Heart left ventricle (tissue), 13 donors: ENCODE measurements around the gene POLR2J.
"Not testable (repeated sequence)": the region's sequence is repeated elsewhere in the genome, so short reads cannot be mapped to it uniquely, and the experiment has no call there.

Experiments
- POLR2A ChIP-seq, 2 donors: fragments of 450-650 bp; IDR thresholded peaks; one replicate each; pipeline ENCODE4 v1.6.1; 2017; ENCODE audit warnings: antibody characterized with exemption in 2 of 2, mild to moderate bottlenecking in 2 of 2, moderate library complexity in 2 of 2
- TF ChIP-seq, protein P1 (sequence below), 12 donors: fragments of 200-600 bp; sonication (generic) in 4 of 12; IDR thresholded peaks; one replicate each; pipeline versions ENCODE4 v1.5.0 to v1.8.0; 2018 to 2022; ENCODE audit warnings: antibody characterized with exemption in 12 of 12, mild to moderate bottlenecking in 5 of 12
- donor health status: ischemic (EF 13 %, LVEDD 7.1; RV severe dilation, severe dysfunction).
- donor health status: DM: no; HTN: yes; CAD: no.
- donor health status: DM: no; HTN: no; CAD: no.
- donor health status: ischemic (EF 25% LVEDD 6.9; RV normal size, moderate dysfunction).
- donor health status: ischemic (EF 25% LVEDD 5.7; RV mildly dilated, moderate dysfunction).
- donor health status: ischemic (EF 35%, LVEDD 5.7; RV mildly dilated, moderate dysfunction).
- donor health status: nonischemic (EF 11% LVEDD 7.7; RV severe dilation, severe dysfunction).
- donor health status: DM: yes; HTN: yes; CAD: no.
- donor health status: PGD.
- donor health status: ischemic (EF 29% LVEDD 5.4; RV normal size, mild dysfunction).
- donor health status: nonischemic (EF 23%, LVEDD 6.1; RV moderate dilation, normal function).

DNA sequence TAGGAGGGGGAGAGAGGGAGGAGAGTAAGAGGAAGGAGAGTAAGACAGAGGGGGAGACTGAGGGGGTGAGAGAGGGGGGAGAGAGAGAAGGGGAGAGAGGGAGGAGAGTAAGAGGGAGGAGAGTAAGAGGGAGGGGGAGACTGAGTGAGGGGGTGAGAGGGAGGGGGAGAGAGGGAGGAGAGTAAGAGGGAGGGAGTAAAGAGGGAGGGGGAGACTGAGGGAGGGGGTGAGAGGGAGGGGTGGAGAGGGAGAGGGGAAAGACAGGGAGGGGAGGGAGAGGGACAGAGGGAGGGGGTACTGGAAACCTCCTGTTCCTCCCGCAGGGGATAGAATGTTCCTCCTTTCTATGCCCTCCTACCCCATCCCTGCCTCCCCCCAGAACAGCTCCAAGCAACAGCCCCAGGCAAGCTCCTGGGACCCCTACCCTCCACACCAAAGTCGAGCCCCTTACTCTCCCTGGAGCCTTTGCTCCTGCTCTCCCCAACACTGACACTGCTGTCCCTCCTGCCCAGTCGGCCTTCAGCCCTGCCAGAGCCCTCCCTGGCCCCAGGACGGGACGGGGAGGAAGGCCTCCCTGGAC is 34.0 kb upstream of the POLR2J start:
- TF ChIP-seq, protein P1, sequence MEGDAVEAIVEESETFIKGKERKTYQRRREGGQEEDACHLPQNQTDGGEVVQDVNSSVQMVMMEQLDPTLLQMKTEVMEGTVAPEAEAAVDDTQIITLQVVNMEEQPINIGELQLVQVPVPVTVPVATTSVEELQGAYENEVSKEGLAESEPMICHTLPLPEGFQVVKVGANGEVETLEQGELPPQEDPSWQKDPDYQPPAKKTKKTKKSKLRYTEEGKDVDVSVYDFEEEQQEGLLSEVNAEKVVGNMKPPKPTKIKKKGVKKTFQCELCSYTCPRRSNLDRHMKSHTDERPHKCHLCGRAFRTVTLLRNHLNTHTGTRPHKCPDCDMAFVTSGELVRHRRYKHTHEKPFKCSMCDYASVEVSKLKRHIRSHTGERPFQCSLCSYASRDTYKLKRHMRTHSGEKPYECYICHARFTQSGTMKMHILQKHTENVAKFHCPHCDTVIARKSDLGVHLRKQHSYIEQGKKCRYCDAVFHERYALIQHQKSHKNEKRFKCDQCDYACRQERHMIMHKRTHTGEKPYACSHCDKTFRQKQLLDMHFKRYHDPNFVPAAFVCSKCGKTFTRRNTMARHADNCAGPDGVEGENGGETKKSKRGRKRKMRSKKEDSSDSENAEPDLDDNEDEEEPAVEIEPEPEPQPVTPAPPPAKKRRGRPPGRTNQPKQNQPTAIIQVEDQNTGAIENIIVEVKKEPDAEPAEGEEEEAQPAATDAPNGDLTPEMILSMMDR (IDR thresholded peaks at IDR 0.05), result not testable (repeated sequence)
- not testable (repeated sequence) for TF ChIP-seq POLR2A (IDR thresholded peaks at IDR 0.05)
